CD4-positive, alpha-beta T cell treated with Interleukin-15 for 1 hour (primary cell): ENCODE results near the gene SENP8.

Experiments used
- DNase-seq: peaks from one replicate; pipeline ENCODE4 v3.0.0-alpha.2; 2020

Gene SENP8

DNA sequence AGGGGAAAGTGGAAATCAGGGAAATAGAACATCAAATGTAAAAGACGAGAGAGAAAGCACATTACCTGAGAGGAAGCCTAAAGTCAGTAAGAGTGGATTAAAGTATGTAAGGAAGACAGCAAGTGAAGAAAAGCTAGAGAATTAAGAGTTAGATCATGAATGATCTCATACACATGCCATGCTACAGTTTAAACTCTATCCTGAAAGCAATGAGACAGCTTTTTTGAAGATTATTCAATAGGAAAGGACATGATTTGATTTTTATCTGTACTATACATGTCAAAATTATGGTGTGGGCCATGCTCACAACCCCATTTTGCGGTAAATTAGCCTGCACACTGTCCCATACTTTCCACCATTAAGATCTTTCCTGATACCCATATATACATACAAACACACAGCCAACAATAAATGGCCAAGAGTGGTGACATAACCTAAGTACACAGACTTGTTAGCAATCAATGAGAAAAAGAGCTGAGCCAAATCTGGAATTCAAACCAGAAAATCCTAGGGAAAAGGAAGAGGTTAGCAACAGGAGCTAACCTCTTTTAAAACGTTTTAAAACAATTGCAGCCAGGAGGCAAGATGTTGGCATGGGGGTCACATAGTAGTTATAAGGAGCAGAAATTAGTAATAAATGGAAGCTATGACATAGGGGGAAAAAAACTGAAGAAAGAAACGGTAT, 4.7 kb upstream of the SENP8 start:
- DNase-seq, result no peak

DNA sequence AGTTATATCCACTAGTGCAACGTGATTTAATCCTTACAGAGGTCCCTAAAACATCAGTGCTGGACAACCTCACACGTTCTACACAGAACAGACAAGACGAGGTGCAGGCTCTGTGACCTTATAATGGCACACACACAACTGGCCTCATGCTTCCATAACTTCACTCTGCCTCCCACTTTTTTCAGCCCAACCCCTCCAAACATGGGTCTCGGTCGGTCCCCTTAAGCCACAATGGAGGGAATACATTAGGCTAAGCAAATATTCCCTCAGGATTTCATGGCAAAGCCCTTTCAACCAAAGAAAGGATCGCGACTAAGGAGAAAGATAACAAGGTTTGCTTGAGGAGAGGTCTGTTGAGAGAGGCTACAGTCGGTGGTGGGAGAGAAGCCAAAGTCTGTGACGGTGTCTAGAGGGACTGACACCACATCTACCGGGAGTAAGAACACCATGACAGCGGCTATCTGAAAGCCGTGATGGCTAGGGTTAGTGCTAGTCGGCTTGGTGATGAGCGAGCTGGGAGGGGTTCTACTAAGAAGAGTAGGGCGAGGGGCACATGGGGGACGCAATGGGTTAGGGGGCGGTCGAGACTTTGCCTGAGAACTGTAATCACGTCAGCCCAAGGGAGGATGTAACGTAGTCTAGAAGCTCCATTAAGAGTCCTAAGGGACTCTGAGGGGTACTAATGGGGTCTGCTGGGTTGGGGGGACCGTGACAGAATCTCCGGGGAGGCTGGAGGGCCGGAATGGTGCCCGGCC, 1.3 kb upstream of the SENP8 start:
- DNase-seq, result peak; percentile 18

DNA sequence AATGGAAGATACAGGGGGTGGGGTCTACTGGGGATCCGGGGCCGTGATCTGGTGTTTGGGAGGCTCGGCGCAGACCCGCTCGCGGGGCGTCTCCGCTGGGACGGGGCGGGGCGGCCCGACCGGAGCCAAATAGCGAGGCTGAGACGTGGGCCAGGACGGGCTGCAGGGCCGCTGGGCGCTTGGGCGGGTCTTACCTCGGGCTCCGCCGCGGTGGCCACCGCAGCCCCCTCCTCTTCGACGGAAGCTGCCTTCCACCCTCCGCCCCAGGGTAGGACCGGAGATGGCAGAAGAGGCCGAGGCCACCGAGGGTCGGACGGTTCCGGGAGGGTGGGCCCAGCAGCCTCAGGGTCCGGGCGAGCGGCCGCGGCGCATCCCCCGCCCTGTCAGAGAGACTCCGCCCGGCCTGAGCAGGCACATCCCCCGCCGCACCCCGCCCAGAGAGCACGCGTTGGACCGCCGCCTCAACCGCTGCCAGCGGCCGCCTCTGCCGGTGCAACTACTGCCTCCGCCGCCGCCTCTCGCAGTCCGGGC, 652 bp upstream of the SENP8 start:
- DNase-seq, result peak; percentile 66

DNA sequence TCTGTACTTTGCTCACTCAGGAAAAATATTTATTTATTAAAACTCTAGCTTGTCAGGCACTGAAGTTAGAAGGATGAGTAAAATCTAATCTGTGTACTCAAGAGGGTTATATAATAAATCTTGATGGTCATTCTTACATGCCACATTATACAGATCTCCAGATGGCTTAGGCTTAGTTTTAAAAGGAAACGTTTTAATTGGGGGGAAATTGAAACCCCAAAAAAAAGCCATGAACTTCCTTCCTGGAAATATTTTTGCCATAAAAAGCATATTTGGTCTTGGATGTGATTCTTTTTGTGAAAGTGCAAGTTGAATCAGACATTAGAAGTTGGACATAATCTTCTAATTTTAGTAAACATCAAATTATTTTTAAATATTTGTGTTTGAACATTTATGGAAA, 6.0 kb downstream of the SENP8 start:
- DNase-seq, result no peak

DNA sequence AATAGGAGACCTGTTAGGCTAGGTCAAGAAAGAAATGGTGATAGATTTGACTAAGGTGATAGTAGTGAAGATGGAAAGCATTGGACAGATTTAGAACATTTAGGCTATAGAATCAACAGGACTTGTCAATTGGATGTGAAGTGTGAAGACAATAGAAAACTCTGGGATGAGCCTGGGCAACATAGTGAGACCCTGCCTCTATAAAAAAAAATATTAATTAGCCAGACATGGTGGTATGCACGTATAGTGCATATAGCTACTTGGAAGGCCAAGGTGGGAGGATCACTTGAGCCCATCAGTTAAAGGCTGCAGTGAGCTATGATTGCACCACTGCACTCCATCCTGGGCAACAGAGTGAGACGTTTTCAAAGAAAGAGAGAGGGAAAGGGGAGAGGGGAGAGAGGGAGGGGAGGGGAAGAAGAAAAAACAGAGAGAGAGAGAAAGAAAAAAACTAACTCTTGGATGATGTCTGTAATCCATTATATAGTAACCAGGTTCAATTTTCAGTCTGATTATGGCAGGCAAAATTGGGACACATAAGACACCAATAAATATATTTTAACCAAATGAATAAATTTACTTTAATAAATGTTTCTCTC, 9.6 kb downstream of the SENP8 start:
- no peak for DNase-seq

DNA sequence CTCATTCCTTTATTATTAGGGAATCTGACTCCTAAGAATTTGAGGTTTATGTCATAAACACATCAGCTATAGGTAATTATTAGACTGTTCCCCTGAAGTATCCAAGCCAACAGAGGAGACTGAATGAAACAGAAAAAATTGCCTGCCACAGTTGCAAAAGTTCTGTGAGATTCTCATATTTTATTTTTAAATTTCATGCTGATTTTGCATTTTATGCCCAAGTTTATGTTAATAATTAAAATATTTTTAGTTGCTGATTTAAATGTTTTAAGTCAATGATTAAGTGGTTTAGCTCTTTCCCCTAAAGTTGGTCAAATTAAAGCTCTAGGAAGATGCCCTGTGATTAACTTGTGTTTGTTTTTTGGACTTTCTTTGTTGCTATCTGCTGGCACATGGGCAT, 10.2 kb downstream of the SENP8 start:
- no peak for DNase-seq

DNA sequence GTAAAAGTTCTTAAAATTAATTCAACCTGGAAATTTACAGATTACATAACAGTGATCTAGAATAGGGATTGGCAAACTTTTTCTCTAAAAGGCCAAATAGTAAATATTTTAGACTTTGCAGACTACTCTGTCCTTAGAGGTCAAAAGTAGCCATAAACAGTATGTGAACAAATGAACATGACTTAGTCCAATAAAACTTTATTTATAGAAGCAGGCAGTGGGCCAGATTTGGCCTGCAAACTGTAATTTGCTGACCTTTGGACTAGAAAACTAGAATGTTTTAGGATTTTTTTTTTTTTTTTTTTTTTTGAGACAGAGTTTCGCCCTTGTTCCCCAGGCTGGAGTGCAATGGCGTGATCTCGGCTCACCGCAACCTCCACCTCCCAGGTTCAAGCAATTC, 12.1 kb downstream of the SENP8 start:
- no peak for DNase-seq

DNA sequence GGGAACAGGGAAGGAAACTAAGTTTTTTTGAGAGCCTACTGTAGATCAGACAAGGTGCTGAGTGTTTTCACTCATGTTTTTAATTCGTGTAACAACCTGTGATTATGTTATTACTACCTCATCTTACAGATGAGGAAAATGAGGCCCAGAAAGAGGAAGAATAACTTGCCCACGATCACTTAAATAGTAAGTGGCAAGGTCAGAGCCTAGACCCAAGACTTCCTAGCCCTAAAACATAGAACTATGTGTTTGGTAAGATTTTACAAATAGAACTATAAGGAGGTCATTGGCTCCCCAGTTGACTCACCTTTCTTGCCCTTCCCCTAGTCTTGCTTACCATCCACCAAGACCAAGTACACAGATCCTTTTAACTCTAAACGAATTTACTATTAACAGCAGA, 13.7 kb downstream of the SENP8 start:
- DNase-seq, result no peak

DNA sequence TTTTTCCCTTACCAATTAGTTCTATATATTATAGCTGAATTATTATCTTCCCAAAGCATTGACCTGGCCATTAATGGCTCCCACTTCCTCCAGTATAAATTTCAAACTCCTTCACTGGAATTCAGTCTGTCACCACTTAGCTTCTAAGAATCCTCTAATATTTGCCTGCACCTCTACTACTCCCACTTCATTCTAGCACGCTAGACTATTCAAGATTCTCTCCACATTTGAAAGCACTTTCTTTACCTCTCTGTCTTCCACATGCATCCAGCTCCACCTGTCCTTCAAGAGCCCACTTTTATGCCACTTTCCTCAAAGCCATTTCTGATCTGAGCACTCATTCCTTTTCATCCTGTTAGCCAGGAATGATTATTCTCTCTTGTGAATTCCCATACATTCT, 15.0 kb downstream of the SENP8 start:
- DNase-seq, result no peak

DNA sequence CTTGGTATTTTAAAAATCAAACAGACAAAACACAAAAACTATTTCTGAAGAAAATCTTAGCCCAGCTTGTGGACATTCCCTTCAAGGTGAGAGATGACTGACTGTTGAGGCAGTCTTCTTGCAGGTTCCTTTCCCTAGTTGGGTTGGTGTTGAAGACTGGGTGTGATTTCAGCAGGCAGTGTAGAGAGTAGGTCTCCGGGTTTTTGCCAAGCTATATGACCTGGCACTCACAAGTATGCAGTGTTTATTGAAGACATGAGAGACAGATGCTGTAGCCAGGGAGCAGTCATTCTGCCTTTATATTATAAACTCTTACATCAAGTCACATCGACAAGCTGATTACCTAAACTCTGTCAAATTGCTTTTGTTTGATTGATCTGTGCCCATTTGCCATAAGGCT, 17.5 kb downstream of the SENP8 start:
- no peak for DNase-seq

DNA sequence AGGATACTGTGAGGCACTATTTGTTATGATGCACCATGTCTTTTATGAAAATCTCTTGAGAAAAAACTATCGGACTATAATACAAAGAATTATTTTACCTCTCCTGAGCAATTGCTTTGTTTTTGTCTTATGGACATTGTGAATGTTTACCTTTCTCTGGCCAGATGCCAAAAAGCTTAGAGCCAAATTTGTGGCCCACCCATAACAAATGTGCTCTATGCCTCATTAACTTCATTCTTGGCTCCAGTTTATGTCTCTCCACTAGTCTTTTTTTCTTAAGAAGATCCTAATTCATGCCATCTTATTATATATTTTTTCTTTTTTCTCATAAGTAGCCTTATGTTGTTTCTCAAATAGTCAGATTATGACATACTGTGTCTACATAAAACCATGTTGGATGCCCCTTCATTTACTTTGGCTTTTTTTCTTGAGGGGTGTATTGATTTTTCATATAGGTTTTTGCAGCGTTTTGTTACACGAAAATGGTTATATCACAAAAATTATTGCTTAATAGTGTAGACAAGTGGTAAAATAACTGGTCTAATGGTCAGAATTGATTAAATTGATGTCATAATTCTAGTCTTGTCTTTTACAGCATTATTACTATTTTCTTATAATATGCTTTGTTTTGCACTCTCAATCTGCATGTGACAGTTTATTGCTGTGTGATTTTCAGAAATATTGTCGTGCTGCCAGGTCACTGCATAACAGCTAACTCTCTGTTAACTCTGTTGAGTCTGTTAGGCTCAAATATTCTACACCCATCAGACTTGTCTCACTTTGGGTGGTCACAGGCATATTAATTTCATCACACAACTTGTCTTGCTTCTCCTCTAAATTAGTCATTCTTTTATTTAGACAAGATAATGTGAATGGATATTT, 18.2 kb downstream of the SENP8 start:
- no peak for DNase-seq

DNA sequence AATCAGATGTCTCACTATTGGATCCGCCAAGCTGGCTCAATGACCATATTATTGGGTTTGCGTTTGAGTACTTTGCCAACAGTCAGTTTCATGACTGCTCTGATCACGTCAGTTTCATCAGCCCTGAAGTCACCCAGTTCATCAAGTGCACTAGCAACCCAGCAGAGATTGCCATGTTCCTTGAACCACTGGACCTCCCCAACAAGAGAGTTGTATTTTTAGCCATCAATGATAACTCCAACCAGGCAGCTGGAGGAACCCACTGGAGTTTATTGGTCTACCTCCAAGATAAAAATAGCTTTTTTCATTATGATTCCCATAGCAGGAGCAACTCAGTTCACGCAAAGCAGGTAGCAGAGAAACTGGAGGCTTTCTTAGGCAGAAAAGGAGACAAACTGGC, 21.5 kb downstream of the SENP8 start:
- no peak for DNase-seq

DNA sequence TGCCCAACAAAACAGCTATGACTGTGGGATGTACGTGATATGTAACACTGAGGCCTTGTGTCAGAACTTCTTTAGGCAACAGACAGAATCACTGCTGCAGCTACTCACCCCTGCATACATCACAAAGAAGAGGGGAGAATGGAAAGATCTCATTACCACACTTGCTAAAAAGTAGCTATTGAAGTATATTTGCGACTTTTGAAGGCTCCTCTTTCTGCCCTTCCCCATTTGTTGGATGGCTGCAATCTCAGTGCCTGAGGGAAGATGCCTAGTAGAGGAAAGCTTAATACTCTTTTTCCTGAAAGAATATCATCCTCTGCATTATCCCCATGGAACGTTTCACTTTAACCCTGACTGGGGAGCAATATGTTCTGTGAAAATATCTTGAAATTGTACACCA, 21.9 kb downstream of the SENP8 start:
- no peak for DNase-seq

DNA sequence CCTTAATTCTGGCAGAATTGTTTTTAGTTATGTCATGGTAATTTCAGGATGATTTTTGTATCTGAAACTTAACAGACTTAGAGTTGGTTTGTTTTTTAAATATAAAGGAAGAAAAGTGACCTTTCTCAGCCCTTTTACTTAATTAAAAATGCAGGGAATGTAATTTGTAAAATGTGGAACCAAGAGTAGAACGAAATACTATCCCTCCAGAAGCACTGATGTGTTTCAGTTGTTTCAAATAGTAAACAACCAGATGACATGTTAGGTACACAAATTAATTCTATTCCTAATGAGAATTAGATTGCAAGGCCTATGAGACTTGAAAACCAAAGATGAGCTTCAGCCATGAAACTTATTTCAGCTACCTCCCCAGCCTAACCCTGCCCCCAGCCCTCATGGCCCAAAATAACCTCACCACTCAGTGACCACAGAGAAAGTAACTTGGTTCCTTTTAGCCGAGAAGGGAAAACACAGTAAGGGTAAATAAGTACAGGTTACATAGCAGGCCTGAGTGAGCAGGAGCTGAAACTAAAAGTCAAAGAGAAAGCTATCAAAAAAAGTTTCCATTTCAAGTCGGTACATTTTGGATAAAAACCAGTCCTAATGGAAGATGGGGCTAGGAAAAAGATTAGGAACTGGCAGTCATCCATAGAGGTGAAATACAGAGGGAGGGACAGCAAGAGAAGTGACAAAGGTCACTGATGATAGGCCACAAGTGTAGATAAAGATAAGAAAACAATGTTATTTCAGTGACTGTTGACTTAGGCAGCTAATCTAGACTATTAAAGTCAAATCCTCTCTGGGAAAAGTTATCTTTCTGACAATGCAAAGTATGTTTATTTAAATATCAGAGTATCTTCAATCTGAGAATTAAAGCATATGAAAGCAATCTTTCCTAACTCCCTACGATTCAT, 23.2 kb downstream of the SENP8 start:
- DNase-seq, result no peak

DNA sequence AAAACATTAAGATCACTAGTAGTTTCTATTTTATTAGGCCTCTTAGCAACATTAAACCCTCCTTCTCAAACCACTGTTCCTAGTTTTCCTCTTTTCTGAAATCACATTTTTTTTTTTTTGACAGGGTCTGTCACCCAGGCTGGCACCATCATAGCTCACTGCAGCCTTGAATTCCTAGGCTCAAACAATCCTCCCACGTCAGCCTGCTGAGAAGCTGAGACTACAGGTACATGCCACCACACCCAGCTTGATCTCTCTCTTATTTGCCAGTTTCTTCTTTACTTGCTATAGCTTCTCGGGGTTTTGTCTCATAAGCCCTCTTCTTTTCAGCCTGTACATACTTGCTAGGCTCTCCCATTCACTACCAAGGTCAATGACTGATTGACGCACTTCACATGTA, 28.0 kb downstream of the SENP8 start:
- DNase-seq, result no peak

DNA sequence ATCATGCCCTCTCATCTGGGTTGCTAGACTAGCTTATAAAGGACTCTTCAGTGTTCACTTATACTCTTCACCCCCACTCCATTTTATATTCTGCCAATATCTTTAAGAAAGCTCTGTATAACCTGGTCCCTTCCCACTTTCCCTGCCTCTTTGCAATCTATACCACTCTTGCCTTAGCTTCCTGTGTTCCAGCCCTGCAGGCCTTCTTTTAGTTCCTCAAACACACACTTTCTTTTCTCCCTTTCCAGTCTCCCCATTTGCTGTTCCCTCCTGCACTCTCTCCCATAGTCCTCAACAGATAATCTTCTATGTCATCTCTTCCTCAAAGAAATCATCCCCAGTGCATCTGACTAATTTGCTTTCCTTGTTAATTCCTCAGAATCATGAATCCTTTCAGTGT, 28.7 kb downstream of the SENP8 start:
- no peak for DNase-seq

DNA sequence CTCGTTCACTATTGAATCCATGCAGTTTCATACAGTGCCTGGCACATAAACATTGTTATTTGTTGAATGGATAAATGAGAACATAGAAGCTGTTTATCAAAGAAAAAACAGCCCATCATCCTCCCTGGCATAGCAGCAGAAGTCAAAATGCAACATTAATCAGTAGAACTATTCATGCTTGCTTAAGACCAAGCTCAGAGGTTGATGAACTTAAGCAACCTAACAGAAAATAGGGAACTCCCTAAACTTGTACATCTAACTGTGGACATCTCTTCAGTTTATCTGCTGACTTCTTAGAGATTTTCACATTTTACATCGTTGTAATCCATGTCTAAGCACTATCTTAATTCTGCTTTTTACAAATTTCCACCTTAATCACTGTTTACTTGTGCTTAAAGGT, 29.2 kb downstream of the SENP8 start:
- DNase-seq, result no peak

DNA sequence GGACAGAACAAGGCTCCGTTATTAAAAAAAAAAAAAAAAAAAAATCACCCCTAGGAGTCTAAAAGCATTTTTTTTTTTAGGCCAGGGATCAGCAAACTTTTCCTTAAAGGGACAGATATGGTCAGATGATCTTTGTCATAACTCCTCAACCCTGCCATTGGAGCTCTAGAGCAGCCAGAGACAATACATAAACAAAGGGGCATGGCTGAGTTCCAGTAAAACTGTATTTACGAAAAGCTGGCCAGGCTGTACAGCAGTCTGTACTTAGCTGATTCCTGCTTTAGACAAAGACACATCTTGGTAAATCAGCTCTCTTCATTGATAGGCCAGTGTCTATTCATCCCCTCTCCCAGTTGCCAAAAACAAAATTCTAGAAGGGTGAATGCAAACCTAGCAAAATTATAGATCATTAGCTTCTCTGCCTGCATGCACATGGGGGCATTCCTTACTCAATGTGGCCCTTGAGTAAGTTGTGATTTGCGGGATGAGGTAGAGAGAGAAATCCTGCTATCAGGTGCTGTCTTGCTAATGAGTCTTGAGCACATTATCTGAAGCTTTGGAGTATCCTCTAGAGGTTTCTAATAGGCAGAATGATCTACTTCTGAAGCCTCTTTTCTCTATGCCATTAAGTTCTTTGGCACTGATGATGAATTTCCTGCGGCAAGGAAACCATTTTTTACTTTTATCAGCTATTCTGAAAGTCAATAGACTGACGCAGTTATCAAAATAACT, 35.2 kb downstream of the SENP8 start:
- no peak for DNase-seq

DNA sequence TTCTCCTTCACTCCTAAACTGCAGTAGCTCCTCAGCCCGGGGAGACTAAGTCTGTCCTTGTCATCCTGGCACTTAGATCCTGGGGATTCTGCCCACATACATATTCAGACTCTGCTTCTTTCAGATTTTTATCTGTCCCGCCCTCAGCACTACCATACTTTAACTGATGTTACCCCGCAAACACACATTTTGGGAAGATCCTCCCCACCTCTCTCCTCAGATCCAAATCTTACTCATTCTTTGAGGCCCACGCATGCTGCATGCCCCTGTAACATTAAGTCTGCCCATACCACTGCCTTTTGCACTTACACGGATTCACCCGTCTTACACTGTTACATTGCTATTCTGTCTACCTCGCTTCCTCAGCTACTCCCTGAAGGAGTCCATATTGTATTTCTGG, 36.1 kb downstream of the SENP8 start:
- DNase-seq, result no peak

DNA sequence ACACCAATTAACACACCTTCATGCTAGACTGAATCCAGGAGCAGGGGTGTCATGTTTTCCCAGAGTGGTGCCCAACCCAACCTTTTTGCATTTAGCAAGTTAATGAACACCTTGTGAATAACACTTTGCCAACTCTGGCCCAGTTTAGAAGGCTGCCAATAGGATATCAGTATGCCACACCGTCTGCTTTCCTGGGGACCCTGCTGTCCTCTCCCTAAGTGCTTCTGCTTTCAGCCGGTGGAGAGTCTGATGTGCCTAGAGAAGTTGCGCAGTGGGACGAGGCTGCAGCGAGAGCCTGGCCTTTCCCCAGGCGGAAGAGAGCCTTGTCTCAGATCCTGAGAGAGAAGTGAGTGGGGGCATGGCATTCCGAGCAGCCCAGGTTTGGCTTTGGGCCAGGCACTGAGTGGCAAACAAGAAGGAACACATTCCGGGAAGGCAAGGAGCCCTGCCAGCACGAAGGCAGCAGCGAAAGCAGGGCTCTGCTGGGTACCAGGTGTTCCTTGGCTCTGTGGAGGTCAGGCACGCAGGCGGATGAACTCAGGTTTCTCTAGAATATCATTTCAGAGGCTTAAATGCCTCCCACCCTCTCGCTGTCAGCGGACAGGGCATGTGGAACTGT, 36.9 kb downstream of the SENP8 start:
- no peak for DNase-seq
